Erythroblast (primary cell): Measurements from ENCODE around the gene ATP6V1F.

Source experiments
- GATA1 ChIP-seq: IDR thresholded peaks from 2 replicates; pipeline ENCODE4 v1.6.1; 2011; ENCODE audit warnings: low read depth, mild to moderate bottlenecking, control low read depth, low read length, moderate library complexity
- POLR2A ChIP-seq: IDR thresholded peaks from 2 replicates; pipeline ENCODE4 v1.6.1; 2011; ENCODE audit warnings: mild to moderate bottlenecking, low read length

GRCh38 chr7:128874140-128875031 is 11.7 kb downstream of the ATP6V1F start:
- no peak for TF ChIP-seq POLR2A
- no peak for TF ChIP-seq GATA1
